COR-L47 (cell line): Measurements from ENCODE around the gene EARS2.
A peak's percentile ranks its signal among the peaks of the same experiment; 100 is the strongest.
"Not testable (repeated sequence)": the region's sequence is repeated elsewhere in the genome, so short reads cannot be mapped to it uniquely, and the experiment has no call there.

Experiments used
- DNase-seq: peaks from one replicate; lab custom pipeline; 2025; lab: John Stamatoyannopoulos, UW

The EARS2 gene

GRCh38 chr16:23505671-23506605 lies 51.2 kb downstream of the EARS2 start:
- no peak for DNase-seq

GRCh38 chr16:23505180-23505665 lies 51.9 kb downstream of the EARS2 start:
- DNase-seq, result no peak

GRCh38 chr16:23504453-23505179 lies 52.5 kb downstream of the EARS2 start:
- peak; percentile 28 for DNase-seq

DNA sequence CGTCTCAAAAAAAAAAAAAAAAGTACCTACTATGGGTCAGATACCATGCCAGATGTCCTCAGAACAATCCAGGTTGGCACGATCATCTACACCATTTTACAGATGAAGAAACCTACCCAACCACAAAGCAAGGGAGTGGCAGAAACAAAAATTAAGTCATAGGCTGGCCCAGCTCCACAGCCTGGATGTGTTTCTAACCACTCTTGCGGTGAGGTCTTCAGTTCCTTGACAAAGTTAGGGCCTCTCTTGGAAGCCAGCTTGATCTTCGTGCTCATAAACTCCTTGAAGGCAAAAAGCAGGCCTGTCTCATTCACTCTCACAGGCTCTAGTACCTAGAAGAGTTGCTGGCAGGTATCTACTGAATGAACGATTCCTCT lies 53.1 kb downstream of the EARS2 start:
- no peak for DNase-seq

DNA sequence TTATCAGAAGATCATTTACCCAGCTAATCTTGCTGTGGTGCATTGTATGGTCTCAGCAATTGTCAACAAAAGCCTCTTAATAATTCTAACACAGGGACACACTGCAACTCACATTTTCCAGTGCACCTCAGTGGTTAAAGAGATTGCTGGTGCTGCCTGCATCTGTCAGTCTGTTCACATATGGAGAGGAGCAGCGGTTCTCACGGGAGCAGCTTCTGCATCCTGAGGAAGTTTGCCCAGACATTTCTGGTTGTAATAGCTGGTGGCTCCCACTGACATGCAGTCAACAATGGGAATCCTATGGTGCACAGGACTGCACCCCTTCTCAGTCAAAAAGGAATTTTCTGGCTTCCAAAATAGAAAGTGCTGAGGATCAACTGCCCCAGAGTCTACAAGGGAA lies 54.7 kb downstream of the EARS2 start:
- DNase-seq, result no peak

- DNase-seq, result no peak
These were observed 55.9 kb downstream of the EARS2 start for GRCh38 chr16:23501291-23501690.

DNA sequence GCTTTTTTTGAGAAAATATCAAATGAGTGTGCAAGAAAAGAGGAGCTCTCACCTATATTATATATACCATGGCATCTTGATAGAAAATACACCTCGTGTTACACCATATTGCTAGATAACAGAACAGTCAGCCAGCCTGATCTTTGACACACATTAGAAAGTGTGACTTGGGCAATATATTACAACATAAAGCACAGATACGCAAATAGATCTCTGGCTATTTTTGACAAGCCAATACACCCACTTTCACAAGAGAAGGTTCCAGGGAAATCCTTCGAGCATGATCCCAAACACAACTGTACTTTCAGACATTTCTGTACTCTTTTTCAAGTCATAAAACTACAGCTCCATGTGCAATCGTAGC lies 56.3 kb downstream of the EARS2 start:
- no peak for DNase-seq

GRCh38 chr16:23500212-23500861 lies 56.8 kb downstream of the EARS2 start:
- DNase-seq, result no peak

- no peak for DNase-seq
These were observed 57.3 kb downstream of the EARS2 start for GRCh38 chr16:23499801-23500200.

GRCh38 chr16:23498863-23499262 lies 58.3 kb downstream of the EARS2 start:
- no peak for DNase-seq

DNA sequence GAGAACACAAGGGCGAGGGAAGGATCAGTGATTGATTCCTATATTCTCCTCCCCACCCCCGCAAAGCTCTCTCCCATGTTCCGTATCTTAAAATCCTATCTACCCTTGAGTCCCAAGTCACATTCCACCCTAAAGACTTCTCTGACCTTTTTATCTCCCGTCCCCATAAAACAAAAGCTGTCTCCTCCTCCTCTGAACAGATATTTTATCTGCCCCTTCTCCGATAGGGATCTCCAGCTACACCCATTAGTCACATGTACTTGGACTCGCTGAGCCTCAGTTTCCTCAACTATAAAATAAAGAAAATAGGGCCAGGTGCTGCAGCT lies 59.6 kb downstream of the EARS2 start:
- no peak for DNase-seq

DNA sequence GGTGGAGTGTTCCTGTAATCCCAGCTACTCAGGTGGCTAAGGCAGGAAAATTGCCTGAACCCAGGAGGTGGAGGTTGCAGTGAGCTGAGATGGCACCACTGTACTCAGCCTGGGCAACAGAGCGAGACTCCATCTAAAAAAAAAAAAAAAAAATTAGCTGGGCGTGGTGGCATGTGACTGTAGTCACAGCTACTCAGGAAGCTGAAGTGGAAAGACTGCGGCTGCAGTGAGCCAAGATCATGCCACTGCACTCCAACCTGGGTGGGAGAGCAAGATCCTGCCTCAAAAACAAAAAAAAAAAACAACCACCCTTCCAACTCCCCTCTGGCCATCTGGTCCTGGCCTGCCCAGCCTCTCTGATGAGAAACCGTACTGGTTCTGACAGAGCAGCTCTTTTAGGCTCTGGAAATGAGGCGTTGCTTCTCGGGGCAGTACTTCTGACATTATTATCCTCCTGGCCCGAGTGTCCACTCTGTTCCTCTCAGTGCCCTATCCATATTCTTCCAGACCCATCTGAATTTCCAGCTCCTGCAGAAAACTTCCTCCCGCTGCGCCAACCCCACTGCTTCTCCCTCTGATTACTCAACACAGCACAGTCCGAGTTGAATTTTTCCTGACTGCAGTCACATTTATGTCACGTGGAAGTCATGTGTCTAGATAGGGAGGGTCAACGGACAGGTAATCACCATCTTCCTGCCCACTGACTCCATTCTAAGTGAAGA lies 60.2 kb downstream of the EARS2 start:
- DNase-seq, result no peak

DNA sequence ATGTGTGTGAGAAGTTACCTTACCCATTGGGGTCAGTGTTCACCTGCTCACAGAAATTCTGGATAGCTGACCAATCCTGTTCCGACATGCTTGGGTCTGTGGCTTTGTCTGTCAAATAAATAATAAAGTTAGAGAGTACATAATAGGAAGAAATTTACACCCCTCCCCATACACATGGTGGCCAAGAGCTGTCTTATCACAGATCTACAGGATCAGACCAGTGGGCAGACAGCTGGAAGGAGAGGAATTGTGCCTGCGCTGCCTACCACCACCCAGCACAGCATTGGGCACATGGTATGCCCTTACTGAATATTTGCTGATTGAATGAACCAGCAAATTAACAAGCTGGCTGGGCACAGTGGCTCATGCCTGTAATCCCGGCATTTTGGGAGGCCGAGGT lies 61.5 kb downstream of the EARS2 start:
- DNase-seq, result no peak

GRCh38 chr16:23494188-23494587 lies 63.0 kb downstream of the EARS2 start:
- DNase-seq, result no peak

DNA sequence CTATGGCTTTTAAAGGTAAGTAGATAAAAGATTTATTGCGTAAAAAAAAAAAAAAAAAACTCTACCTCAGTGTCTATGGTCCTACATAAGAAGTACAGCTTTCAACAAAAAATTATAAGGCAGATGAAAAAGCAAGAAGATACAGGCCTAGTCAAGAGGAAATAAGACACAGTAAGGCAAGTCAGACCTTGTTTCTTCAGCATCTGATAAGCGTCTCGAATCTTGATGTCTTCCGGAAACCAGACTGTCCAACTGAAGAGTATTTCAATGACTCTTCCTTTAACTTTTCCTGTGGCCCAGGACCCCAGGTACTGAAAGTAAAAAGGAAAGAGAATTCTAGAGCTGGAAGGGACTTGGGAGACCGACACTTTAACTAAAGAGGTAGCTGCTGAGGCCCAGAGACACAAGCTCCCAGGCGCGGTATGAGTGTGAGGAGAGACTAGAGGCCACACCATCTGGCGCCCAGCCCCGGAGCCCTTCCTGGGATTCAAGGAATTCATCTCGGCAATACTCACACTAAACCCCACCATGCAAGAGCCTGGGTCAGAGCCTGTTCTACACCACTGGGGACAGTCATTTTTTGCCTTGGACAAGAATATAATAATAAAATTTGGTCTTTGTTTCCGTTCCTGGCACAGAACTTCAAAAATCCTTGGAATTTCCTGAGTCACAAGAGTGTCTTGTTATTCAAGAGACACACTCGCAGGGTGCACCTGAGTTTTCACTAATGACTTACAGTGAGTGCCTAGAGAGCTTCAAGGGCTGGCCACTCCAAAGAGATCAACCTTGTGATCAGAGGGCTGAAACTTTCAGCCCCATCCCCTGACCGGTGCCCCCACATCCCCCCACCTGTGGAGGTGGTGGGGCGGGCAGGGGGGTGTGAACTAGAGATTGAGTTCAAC lies 65.4 kb downstream of the EARS2 start:
- DNase-seq, result no peak

DNA sequence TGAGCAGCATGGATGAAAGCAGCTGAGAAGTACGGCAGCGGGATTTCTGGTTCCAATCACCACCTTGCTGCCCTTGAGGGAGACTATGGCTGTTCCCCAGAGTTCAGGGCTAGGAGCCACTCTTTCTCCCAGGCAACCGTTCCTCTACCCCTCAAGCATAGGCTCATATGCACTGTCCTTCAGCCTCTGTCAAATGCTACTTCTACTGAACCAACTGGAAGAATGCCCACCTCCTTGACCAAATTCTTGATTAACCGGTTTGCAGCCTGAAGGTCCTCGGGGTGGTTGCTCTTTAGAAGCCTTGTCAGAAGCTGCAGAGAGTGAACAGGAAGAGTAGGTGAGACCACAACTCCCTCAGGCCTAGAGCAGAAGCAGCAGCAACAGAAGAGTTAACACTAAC lies 70.7 kb downstream of the EARS2 start:
- DNase-seq, result no peak

DNA sequence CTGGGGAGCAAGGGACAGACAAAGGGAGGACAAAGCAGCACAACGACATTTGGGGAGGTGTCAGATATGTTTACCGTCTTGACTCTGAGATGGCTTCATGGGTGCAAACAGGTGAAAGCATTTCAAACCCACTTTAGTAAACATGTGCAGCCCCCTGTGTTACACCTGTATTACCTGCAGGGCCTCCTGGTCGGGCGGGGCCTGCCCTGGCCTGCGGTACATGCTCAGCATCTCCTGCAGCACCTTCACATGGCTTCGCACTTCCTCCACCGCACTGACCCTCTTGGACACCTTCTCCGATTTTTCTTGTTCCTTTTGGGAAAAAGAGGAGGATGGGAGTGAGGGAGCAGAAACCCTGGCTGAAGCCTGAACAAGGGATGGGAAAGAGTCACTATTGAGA lies 71.3 kb downstream of the EARS2 start:
- DNase-seq, result no peak

- DNase-seq, result no peak
These were observed 71.9 kb downstream of the EARS2 start for GRCh38 chr16:23485257-23485614.

- no peak for DNase-seq
These were observed 72.5 kb downstream of the EARS2 start for GRCh38 chr16:23484510-23485256.

- DNase-seq, result not testable (repeated sequence)
These were observed 73.7 kb downstream of the EARS2 start for GRCh38 chr16:23483492-23483891.

DNA sequence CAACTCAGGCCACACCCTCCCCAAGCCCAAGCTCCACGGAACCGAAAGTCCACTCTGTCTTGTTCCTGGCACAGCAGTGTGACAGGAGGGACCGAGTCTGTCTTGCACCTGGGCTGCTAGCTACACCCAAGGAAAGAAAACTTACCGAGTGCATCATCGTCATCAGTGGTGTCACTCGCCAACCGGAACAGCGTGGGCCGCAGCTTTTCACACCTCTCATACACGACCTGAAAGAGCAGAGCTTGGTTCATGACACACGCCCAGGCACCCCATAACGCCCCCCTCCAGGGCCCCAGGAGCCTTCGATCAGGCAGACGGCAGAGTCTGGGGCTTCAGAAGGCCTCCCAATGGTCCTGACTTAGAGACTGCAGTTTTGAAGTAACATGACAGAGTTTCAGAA lies 74.4 kb downstream of the EARS2 start:
- no peak for DNase-seq
